Measurements from ENCODE around the gene CALR. TPM values are rescaled to one million over a fixed set of nuclear protein-coding genes. Genes with fewer than 3 reads are reported as not detected.
"Not testable (repeated sequence)": the region's sequence is repeated elsewhere in the genome, so short reads cannot be mapped to it uniquely, and the experiment has no call there.

CALR gene
- total RNA-seq, 4 donors from 2014 or later: 218 to 410 (median 280) TPM

- peaks cover 0 to 26% (median 3%) of the 10 kb centered on the region in 3 donors for H3K4me1 ChIP-seq
- no peaks in the 10 kb centered on the region for H3K36me3 ChIP-seq
- H3K9me3 ChIP-seq: no peaks in the 10 kb centered on the region
- 100% methylated on average over 1 of the region's 16 CpGs; no CpG with 5 or more reads in 1 of the 2 donors for WGBS, 2 donors (ENCODE audit: low coverage in 1 of 2)
- no peaks in the 10 kb centered on the region for H3K27me3 ChIP-seq
- ATAC-seq: no peak
- H3K4me3 ChIP-seq: no peak overlapping the region
- H3K27ac ChIP-seq: no peak overlapping the region
- no peak for TF ChIP-seq EP300 (IDR thresholded peaks at IDR 0.05)
These were observed 34.8 kb downstream of the CALR start for GRCh38 chr19:12973236-12973635.

- H3K4me3 ChIP-seq: no peak overlapping the region
- 37 to 90% methylated on average over 2 to 4 of the region's 19 CpGs for WGBS, 2 donors (ENCODE audit: low coverage in 1 of 2)
These were observed 36.2 kb downstream of the CALR start for GRCh38 chr19:12974301-12975220.

DNA sequence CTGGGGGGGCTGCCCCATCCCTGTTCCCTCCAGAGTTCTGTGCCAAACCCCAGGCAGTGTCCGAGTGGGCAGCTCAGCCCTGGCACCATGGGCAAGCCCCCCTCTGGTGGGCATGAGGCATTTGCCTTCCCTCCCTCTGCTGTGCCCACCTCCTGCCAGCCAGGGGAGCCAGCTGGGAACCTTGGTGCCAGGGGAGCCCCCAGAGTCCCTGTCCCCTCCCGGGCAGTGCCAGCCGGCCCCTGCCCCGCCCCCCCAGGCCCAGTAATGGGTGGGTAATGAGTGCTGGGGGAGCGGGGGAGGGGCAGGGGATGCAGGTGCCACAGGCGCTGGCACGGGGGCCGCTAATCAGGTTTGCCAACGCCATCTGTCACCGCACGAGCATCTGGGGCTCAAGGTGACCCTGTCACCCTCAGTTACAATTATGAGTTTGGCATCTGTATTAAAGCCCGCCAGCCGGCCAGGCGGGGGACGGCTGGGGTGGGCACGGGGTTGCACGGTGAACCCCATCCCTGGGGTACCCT lies 36.9 kb downstream of the CALR start:
- no peaks in the 10 kb centered on the region for H3K36me3 ChIP-seq
- no peaks in the 10 kb centered on the region for H3K9me3 ChIP-seq
- TF ChIP-seq POLR2A (IDR thresholded peaks at IDR 0.05): no peak
- TF ChIP-seq POLR2AphosphoS5 (IDR thresholded peaks at IDR 0.05): no peak
- TF ChIP-seq EP300 (IDR thresholded peaks at IDR 0.05): no peak
- TF ChIP-seq CTCF (IDR thresholded peaks at IDR 0.05): no peak
- peaks cover 0 to 14% (median 0%) of the 10 kb centered on the region in 3 donors for H3K4me1 ChIP-seq
- H3K27ac ChIP-seq: no peak overlapping the region
- WGBS, 2 donors (ENCODE audit: low coverage in 1 of 2): 74% methylated on average over 3 of the region's 17 CpGs; no CpG with 5 or more reads in 1 of the 2 donors
- no peak overlapping the region for H3K4me3 ChIP-seq
- ATAC-seq: no peak
- no peaks in the 10 kb centered on the region for H3K27me3 ChIP-seq

More at GRCh38 chr19:12974301-12975220, 36.2 kb downstream of the CALR start:
- no peaks in the 10 kb centered on the region for H3K9me3 ChIP-seq
- peaks cover 0 to 21% (median 2%) of the 10 kb centered on the region in 3 donors for H3K4me1 ChIP-seq
- ATAC-seq: peak; percentile 17
- H3K27ac ChIP-seq: no peak overlapping the region
- no peaks in the 10 kb centered on the region for H3K36me3 ChIP-seq
- TF ChIP-seq POLR2AphosphoS5 (IDR thresholded peaks at IDR 0.05) (no peak), CTCF (IDR thresholded peaks at IDR 0.05) (no peak), POLR2A (IDR thresholded peaks at IDR 0.05) (no peak), EP300 (IDR thresholded peaks at IDR 0.05) (no peak)
- no peaks in the 10 kb centered on the region for H3K27me3 ChIP-seq

DNA sequence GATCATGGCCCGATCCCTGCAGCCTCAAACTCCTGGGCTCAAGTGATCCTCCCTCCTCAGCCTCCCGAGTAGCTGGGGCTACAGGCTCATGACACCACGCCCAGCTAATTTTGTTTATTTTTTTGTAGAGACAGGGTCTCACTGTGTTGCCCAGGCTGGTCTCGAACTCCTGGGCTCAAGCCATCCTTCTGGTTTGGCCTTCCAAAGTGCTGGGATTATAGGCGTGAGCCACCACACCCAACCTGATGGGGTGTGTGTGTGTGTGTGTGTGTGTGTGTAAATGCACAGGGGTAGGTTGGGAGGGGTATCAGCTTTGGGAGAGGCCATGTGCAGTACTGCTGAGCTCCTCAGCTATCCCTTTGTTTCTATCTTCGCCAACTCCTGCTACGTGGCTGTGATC lies 37.7 kb downstream of the CALR start:
- H3K9me3 ChIP-seq, H3K27me3 ChIP-seq, ATAC-seq, H3K4me1 ChIP-seq, H3K27ac ChIP-seq, H3K4me3 ChIP-seq, H3K36me3 ChIP-seq: not testable (repeated sequence)
- WGBS, 2 donors (ENCODE audit: low coverage in 1 of 2): 85% methylated on average over 5 of the region's 7 CpGs; no CpG with 5 or more reads in 1 of the 2 donors

DNA sequence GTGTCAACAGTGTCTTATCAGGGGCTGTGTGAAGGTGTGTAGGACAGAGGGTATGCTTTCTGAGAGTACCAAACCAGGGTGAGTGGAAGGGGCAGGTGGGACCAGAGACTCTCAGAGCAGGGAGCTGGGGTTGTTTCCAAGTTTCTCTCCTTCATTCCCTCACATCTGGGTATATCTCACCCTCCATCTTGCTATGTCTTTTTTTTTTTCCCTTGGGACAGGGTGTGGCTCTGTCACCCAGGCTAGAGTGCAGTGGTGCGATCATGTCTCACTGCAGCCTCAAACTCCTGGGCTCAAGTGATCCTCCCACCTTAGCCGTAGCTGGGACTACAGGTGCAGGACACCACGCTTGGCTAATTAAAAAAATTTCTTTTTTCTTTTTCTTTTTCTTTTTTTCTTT lies 41.6 kb downstream of the CALR start:
- Histone ChIP-seq H3K36me3 (no peaks in the 10 kb centered on the region), H3K4me3 (no peak overlapping the region), H3K27ac (no peak overlapping the region), H3K4me1 (peaks cover 0 to 28% (median 0%) of the 10 kb centered on the region in 3 donors), H3K9me3 (no peaks in the 10 kb centered on the region), H3K27me3 (no peaks in the 10 kb centered on the region)
- no peak for TF ChIP-seq EP300 (IDR thresholded peaks at IDR 0.05)
- TF ChIP-seq POLR2AphosphoS5 (IDR thresholded peaks at IDR 0.05): no peak
- no peak for TF ChIP-seq CTCF (IDR thresholded peaks at IDR 0.05)
- TF ChIP-seq POLR2A (IDR thresholded peaks at IDR 0.05): no peak
- no peak for ATAC-seq
- WGBS, 2 donors (ENCODE audit: low coverage in 1 of 2): 80 to 88% methylated on average over 1 to 3 of the region's 3 CpGs
